ENCODE measurements around the gene UBA3. TPM values are rescaled to one million over a fixed set of nuclear protein-coding genes. Genes with fewer than 3 reads are reported as not detected.

Gene UBA3
- total and polyA plus RNA-seq, 2 donors (not counting 3 experiments of a cell fraction or from before 2014, with no cell fraction given): 39.4 to 84.6 TPM

DNA sequence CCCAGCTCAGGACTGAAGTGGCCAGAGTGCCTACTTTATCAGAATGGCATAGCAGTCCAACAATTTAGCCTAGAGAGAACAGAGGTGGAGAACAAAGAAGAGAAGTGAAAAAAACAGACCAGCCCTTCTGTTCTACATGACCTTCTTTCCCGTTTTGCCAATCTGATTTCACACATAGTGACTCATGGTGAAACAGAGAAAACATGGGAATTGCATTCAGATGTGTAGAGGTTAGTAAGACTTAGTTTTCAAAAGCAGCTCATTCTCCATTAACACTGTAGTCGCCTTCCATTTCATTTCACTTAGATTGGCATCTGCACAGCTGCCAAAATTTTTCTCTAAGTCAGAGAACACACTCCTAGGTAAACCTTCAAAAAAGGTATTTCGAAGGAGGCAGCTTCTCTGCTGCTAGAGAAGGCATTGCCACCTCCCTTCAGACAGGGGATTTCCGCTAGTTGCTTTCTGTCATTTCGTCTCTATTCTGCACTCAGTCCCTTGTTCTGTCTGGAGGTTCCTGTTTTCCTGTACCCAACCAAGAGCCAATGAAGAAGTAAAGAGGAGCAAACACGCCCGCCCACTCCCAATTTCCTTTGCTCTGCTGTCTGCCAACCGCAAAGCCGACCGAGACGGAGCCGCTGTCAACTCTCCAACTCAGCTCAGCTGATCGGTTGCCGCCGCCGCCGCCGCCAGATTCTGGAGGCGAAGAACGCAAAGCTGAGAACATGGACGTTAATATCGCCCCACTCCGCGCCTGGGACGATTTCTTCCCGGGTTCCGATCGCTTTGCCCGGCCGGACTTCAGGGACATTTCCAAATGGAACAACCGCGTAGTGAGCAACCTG, 4.4 kb upstream of the UBA3 start, which contains the start of gene ARL6IP5:
TSS of gene ARL6IP5 (plus strand) at position 612 of the 842 bp plus-strand sequence. CDS start at position 723, 111 bp downstream.
- DNase-seq (ENCODE audit: low read depth, low spot score) (peak; percentile 93), FAIRE-seq (peak; percentile 84)
- CTCF ChIA-PET: interaction anchor here (1.0 to 2.1 kb wide), 3 partner anchors 17 to 222 kb away, joined by 4 to 5 read pairs (median 5); no protein-coding TSS in a partner anchor
- BruUV-seq (replicated peaks): no TSS peak
- Histone ChIP-seq H3K27me3 (ENCODE audit: control insufficient read depth in 2 of 2, insufficient read depth in 2 of 2, low read length in 2 of 2) (no peaks in the 10 kb centered on the region), H3K4me3 (replicated peaks in 1 of 3; ENCODE audit: insufficient read depth in 1 of 3, low read depth in 1 of 3, low read length in 3 of 3) (peak within 1 kb of the TSS; percentile 77 to 87 (median 80)), H3K4me1 (ENCODE audit: control insufficient read depth, extremely low read depth, insufficient read depth, low read length) (peaks cover 72% of the 10 kb centered on the region), H3K9me3 (replicated peaks; ENCODE audit: control insufficient read depth, insufficient read depth, low read length) (no peaks in the 10 kb centered on the region), H3K79me2 (ENCODE audit: control insufficient read depth, insufficient read depth, low read length) (peaks cover 45% of the 10 kb centered on the region), H4K20me1 (replicated peaks; ENCODE audit: control insufficient read depth, extremely low read depth, insufficient read depth, low read length) (no peaks in the 10 kb centered on the region), H3K36me3 (ENCODE audit: control insufficient read depth in 2 of 2, extremely low read depth in 1 of 2, insufficient read depth in 2 of 2, low read length in 2 of 2) (no peaks in the 10 kb centered on the region), H3K9ac (replicated peaks; ENCODE audit: extremely low read depth, insufficient read depth, low read length) (peak within 1 kb of the TSS; percentile 87), H2AFZ (ENCODE audit: low read depth, low read length) (peak within 1 kb of the TSS; percentile 71), H3K27ac (ENCODE audit: insufficient read depth, low read depth, low read length) (peak within 1 kb of the TSS; percentile 68), H3K9me1 (replicated peaks; ENCODE audit: control insufficient read depth, extremely low read depth, insufficient read depth, low read length) (no peaks in the 10 kb centered on the region), H3K4me2 (ENCODE audit: insufficient read depth, low read length) (peak within 1 kb of the TSS; percentile 91)
- intact Hi-C loops (cut with micrococcal nuclease) (loop anchor here (2.0 to 5.0 kb wide), 3 partner anchors 72 to 268 kb away; partner anchors contain the start of gene EOGT), dilution Hi-C loops (cut with MboI; ENCODE audit: extremely low pct_ligation_motif_present, low sequenced_read_pairs) (no loop called here)
- TF ChIP-seq FOS (IDR thresholded peaks at IDR 0.05; ENCODE audit: borderline replicate concordance, insufficient read depth, low read length) (peak; percentile 66), POLR2AphosphoS5 (IDR thresholded peaks at IDR 0.05; ENCODE audit: insufficient read depth, low read depth, low read length) (peak; percentile 58), POLR2A (IDR thresholded peaks at IDR 0.05; ENCODE audit: low read depth, low read length) (peak; percentile 70), GATA2 (IDR thresholded peaks at IDR 0.05; ENCODE audit: insufficient read depth, insufficient read length, low read depth, low read length) (peak; percentile 76), JUN (IDR thresholded peaks at IDR 0.05; ENCODE audit: borderline replicate concordance, insufficient read depth, insufficient read length, low read depth) (peak; percentile 83)
- TF ChIP-seq, protein P1, sequence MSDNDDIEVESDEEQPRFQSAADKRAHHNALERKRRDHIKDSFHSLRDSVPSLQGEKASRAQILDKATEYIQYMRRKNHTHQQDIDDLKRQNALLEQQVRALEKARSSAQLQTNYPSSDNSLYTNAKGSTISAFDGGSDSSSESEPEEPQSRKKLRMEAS (IDR thresholded peaks at IDR 0.05; ENCODE audit: insufficient read depth, insufficient read length): no peak
- POLR2A ChIA-PET: interaction anchor here (0.9 to 1.9 kb wide), 3 partner anchors 10 to 32 kb away, joined by 3 to 5 read pairs (median 3); partner anchors contain the start of gene TMF1

Data from endothelial cell of umbilical vein (primary cell).